Measurements from ENCODE around the gene GALE. TPM values are rescaled to one million over a fixed set of nuclear protein-coding genes. Genes with fewer than 3 reads are reported as not detected.
A peak's percentile ranks its signal among the peaks of the same experiment; 100 is the strongest.

Gene GALE
- polyA plus RNA-seq, 1 donor (not counting 4 experiments of a cell fraction or from before 2014, with no cell fraction given), result 52.8 TPM

- peak within 1 kb of the TSS; percentile 92 for H2AFZ ChIP-seq (ENCODE audit: control insufficient read depth, low read length)
- H3K79me2 ChIP-seq (ENCODE audit: control insufficient read depth, insufficient read depth, low read length), result peaks cover 21% of the 10 kb centered on the region
- H4K20me1 ChIP-seq (ENCODE audit: control insufficient read depth, extremely low read depth, insufficient read depth, low read length), result no peaks in the 10 kb centered on the region
- H3K9me1 ChIP-seq (ENCODE audit: control insufficient read depth, extremely low read depth, insufficient read depth, low read length), result no peaks in the 10 kb centered on the region
- no peaks in the 10 kb centered on the region for H3K27me3 ChIP-seq (ENCODE audit: control insufficient read depth, extremely low read depth, insufficient read depth, low read length)
- TF ChIP-seq CTCF (optimal IDR thresholded peaks at IDR 0.05 in 1 of 3, IDR thresholded peaks at IDR 0.05 in 1 of 3, conservative IDR thresholded peaks at IDR 0.05 in 1 of 3; ENCODE audit: extremely low read depth in 1 of 3, insufficient read depth in 2 of 3, low read length in 3 of 3) (peak in 1 of 3 experiments; percentile 6), EZH2 (IDR thresholded peaks at IDR 0.05; ENCODE audit: low read length) (no peak)
- H3K9me3 ChIP-seq (ENCODE audit: control insufficient read depth, low read depth, low read length), result no peaks in the 10 kb centered on the region
- H3K4me3 ChIP-seq (ENCODE audit: control insufficient read depth in 2 of 3, extremely low read depth in 1 of 3, insufficient read depth in 2 of 3, low read depth in 1 of 3, low read length in 3 of 3), result peak within 1 kb of the TSS; percentile 61 to 97 (median 96)
- dilution Hi-C loops (cut with MboI; ENCODE audit: extremely low pct_ligation_motif_present, low sequenced_read_pairs), result no loop called here
- no peak for DNase-seq (ENCODE audit: low read depth, low spot score)
- H3K36me3 ChIP-seq (ENCODE audit: control insufficient read depth in 2 of 2, extremely low read depth in 1 of 2, insufficient read depth in 2 of 2, low read length in 2 of 2), result peaks cover 22 to 27% of the 10 kb centered on the region in 2 experiments
- peak within 1 kb of the TSS; percentile 67 for H3K27ac ChIP-seq (ENCODE audit: control insufficient read depth, insufficient read depth, low read length)
- peaks cover 26% of the 10 kb centered on the region for H3K4me1 ChIP-seq (ENCODE audit: control insufficient read depth, extremely low read depth, insufficient read depth, low read length)
- peak within 1 kb of the TSS; percentile 85 for H3K9ac ChIP-seq (ENCODE audit: control insufficient read depth, extremely low read depth, insufficient read depth, low read length)
- peak within 1 kb of the TSS; percentile 92 for H3K4me2 ChIP-seq (ENCODE audit: control insufficient read depth, extremely low read depth, insufficient read depth, low read depth, low read length)
- peak; percentile 36 for FAIRE-seq
These were observed 9.6 kb downstream of the GALE start, which contains the start of gene LYPLA2 for GRCh38 chr1:23790696-23791515. TSS of gene LYPLA2 (plus strand) at chr1:23791145. CDS start at chr1:23792683, 1,538 bp downstream.

GRCh38 chr1:23788695-23789094 is 11.9 kb downstream of the GALE start:
- H3K4me1 ChIP-seq (ENCODE audit: control insufficient read depth, extremely low read depth, insufficient read depth, low read length), result peaks cover 26% of the 10 kb centered on the region
- FAIRE-seq (no peak), DNase-seq (ENCODE audit: low read depth, low spot score) (no peak)
- no peaks in the 10 kb centered on the region for H3K27me3 ChIP-seq (ENCODE audit: control insufficient read depth, extremely low read depth, insufficient read depth, low read length)
- peaks cover 27% of the 10 kb centered on the region for H3K79me2 ChIP-seq (ENCODE audit: control insufficient read depth, insufficient read depth, low read length)
- peaks cover 18 to 24% of the 10 kb centered on the region in 2 experiments for H3K36me3 ChIP-seq (ENCODE audit: control insufficient read depth in 2 of 2, extremely low read depth in 1 of 2, insufficient read depth in 2 of 2, low read length in 2 of 2)
- TF ChIP-seq CTCF (optimal IDR thresholded peaks at IDR 0.05 in 1 of 3, IDR thresholded peaks at IDR 0.05 in 1 of 3, conservative IDR thresholded peaks at IDR 0.05 in 1 of 3; ENCODE audit: extremely low read depth in 1 of 3, insufficient read depth in 2 of 3, low read length in 3 of 3), result no peak
- TF ChIP-seq EZH2 (IDR thresholded peaks at IDR 0.05; ENCODE audit: low read length), result no peak
- no peak overlapping the region for H3K4me2 ChIP-seq (ENCODE audit: control insufficient read depth, extremely low read depth, insufficient read depth, low read depth, low read length)
- no peak overlapping the region for H2AFZ ChIP-seq (ENCODE audit: control insufficient read depth, low read length)
- no peak overlapping the region for H3K27ac ChIP-seq (ENCODE audit: control insufficient read depth, insufficient read depth, low read length)
- dilution Hi-C loops (cut with MboI; ENCODE audit: extremely low pct_ligation_motif_present, low sequenced_read_pairs), result no loop called here
- H3K9ac ChIP-seq (ENCODE audit: control insufficient read depth, extremely low read depth, insufficient read depth, low read length), result no peak overlapping the region
- no peaks in the 10 kb centered on the region for H3K9me1 ChIP-seq (ENCODE audit: control insufficient read depth, extremely low read depth, insufficient read depth, low read length)
- H3K9me3 ChIP-seq (ENCODE audit: control insufficient read depth, low read depth, low read length), result no peaks in the 10 kb centered on the region
- H4K20me1 ChIP-seq (ENCODE audit: control insufficient read depth, extremely low read depth, insufficient read depth, low read length), result no peaks in the 10 kb centered on the region
- H3K4me3 ChIP-seq (ENCODE audit: control insufficient read depth in 2 of 3, extremely low read depth in 1 of 3, insufficient read depth in 2 of 3, low read depth in 1 of 3, low read length in 3 of 3), result no peak overlapping the region

Measured in keratinocyte (primary cell).